ENCODE measurements around the gene SNAP47.

Gene SNAP47

DNA sequence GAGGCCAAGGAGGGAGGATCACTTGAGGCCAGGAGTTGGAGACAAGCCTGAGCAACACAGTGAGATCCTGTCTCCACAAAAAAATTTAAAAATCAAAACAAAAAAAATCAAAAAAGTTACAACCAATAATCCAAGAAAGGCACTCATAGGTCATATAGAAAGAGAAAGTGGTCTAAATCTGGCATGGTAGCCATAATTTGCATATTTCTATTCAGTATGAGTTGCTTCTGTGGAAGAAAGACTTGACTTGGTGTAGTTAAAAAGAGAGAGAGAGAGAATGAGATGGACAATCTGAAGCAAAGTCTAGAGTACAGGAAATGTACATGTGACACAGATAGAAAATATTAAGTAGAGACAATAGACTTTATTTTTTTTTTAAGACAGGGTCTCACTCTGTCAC is 22.6 kb upstream of the SNAP47 start:
- no peak overlapping the region for H3K4me3 ChIP-seq (ENCODE audit: control insufficient read depth, low read depth, low read length)
- TF ChIP-seq, protein P1, sequence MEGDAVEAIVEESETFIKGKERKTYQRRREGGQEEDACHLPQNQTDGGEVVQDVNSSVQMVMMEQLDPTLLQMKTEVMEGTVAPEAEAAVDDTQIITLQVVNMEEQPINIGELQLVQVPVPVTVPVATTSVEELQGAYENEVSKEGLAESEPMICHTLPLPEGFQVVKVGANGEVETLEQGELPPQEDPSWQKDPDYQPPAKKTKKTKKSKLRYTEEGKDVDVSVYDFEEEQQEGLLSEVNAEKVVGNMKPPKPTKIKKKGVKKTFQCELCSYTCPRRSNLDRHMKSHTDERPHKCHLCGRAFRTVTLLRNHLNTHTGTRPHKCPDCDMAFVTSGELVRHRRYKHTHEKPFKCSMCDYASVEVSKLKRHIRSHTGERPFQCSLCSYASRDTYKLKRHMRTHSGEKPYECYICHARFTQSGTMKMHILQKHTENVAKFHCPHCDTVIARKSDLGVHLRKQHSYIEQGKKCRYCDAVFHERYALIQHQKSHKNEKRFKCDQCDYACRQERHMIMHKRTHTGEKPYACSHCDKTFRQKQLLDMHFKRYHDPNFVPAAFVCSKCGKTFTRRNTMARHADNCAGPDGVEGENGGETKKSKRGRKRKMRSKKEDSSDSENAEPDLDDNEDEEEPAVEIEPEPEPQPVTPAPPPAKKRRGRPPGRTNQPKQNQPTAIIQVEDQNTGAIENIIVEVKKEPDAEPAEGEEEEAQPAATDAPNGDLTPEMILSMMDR (conservative IDR thresholded peaks at IDR 0.05; ENCODE audit: control insufficient read depth, insufficient read depth, low read depth, low read length): no peak
- no peak for DNase-seq (ENCODE audit: low read depth)

GRCh38 chr1:227718932-227719331 is 16.3 kb upstream of the SNAP47 start:
- no peak overlapping the region for H3K4me3 ChIP-seq (ENCODE audit: control insufficient read depth, low read depth, low read length)
- TF ChIP-seq, protein P1 (conservative IDR thresholded peaks at IDR 0.05; ENCODE audit: control insufficient read depth, insufficient read depth, low read depth, low read length): no peak
- no peak for DNase-seq (ENCODE audit: low read depth)

- DNase-seq (ENCODE audit: low read depth): no peak
- no peak overlapping the region for H3K4me3 ChIP-seq (ENCODE audit: control insufficient read depth, low read depth, low read length)
- TF ChIP-seq, protein P1 (conservative IDR thresholded peaks at IDR 0.05; ENCODE audit: control insufficient read depth, insufficient read depth, low read depth, low read length): no peak
Measured at GRCh38 chr1:227723474-227723873, 11.8 kb upstream of the SNAP47 start.

DNA sequence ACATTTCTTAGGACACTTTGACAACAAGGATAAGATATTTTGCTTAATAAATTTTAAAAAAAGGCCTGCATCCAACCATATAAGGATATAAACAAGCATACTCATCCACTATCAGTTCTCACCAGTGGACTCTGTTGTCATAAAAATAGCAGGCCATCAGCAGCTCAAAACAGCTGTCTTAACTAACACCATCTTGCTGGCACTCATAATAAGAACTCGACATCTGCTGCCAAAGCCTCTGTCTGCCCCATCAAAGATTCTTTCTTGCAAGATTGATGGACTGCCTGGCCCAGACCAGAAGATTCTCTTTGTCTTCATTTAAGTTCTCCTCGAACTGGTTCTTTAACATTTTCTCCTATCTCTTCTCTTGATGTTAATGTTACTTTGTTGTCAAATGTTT is 10.2 kb upstream of the SNAP47 start:
- no peak overlapping the region for H3K4me3 ChIP-seq (ENCODE audit: control insufficient read depth, low read depth, low read length)
- TF ChIP-seq, protein P1 (conservative IDR thresholded peaks at IDR 0.05; ENCODE audit: control insufficient read depth, insufficient read depth, low read depth, low read length): no peak
- no peak for DNase-seq (ENCODE audit: low read depth)

DNA sequence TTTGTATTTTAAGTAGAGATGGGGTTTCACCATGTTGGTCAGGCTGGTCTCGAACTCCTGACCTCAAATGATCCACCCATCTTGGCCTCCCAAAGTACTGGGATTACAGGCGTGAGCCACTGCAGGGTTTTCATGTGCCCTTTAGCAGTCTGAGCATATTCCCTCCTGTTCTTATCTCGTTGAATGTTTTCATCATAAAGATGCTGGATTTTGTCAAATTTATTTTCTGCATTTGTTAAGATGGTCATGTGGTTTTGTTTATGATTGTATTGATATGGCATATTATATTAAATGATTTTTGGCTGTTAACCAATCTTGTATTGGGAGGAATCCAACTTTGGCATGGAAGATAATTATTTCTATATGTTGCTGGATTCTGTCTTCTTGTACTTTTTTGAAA is 8.9 kb upstream of the SNAP47 start:
- TF ChIP-seq, protein P1 (conservative IDR thresholded peaks at IDR 0.05; ENCODE audit: control insufficient read depth, insufficient read depth, low read depth, low read length): no peak
- DNase-seq (ENCODE audit: low read depth): no peak
- no peak overlapping the region for H3K4me3 ChIP-seq (ENCODE audit: control insufficient read depth, low read depth, low read length)

- no peak overlapping the region for H3K4me3 ChIP-seq (ENCODE audit: control insufficient read depth, low read depth, low read length)
- TF ChIP-seq, protein P1 (conservative IDR thresholded peaks at IDR 0.05; ENCODE audit: control insufficient read depth, insufficient read depth, low read depth, low read length): no peak
- no peak for DNase-seq (ENCODE audit: low read depth)
Measured at GRCh38 chr1:227726924-227727599, 8.2 kb upstream of the SNAP47 start.
